Measurements from ENCODE around the gene ATPAF1.

Gene ATPAF1

GRCh38 chr1:46647611-46648010 lies 20.6 kb downstream of the ATPAF1 start:
- DNase-seq (ENCODE audit: low spot score) = no peak

- no peak for DNase-seq (ENCODE audit: low spot score)
These were observed 21.3 kb downstream of the ATPAF1 start for GRCh38 chr1:46646844-46647243.

- DNase-seq (ENCODE audit: low spot score) = no peak
These were observed 21.8 kb downstream of the ATPAF1 start for GRCh38 chr1:46646331-46646730.

GRCh38 chr1:46645815-46646214 lies 22.3 kb downstream of the ATPAF1 start:
- no peak for DNase-seq (ENCODE audit: low spot score)

GRCh38 chr1:46643368-46643775 lies 24.8 kb downstream of the ATPAF1 start:
- peak; percentile 27 for DNase-seq (ENCODE audit: low spot score)

- DNase-seq (ENCODE audit: low spot score) = no peak
These were observed 26.0 kb downstream of the ATPAF1 start for GRCh38 chr1:46642115-46642680.

GRCh38 chr1:46639547-46639946 lies 28.6 kb downstream of the ATPAF1 start:
- no peak for DNase-seq (ENCODE audit: low spot score)

- DNase-seq (ENCODE audit: low spot score) = no peak
These were observed 29.2 kb downstream of the ATPAF1 start for GRCh38 chr1:46638921-46639320.

- no peak for DNase-seq (ENCODE audit: low spot score)
These were observed 30.6 kb downstream of the ATPAF1 start for GRCh38 chr1:46637444-46638083.

- DNase-seq (ENCODE audit: low spot score) = no peak
These were observed 33.0 kb downstream of the ATPAF1 start for GRCh38 chr1:46635205-46635604.

- DNase-seq (ENCODE audit: low spot score) = no peak
These were observed 37.4 kb downstream of the ATPAF1 start for GRCh38 chr1:46630719-46631118.

GRCh38 chr1:46623743-46624644 lies 44.2 kb downstream of the ATPAF1 start:
- no peak for DNase-seq (ENCODE audit: low spot score)

- DNase-seq (ENCODE audit: low spot score) = no peak
These were observed 45.8 kb downstream of the ATPAF1 start for GRCh38 chr1:46622344-46622743.

- DNase-seq (ENCODE audit: low spot score) = no peak
These were observed 46.2 kb downstream of the ATPAF1 start for GRCh38 chr1:46621930-46622329.

- no peak for DNase-seq (ENCODE audit: low spot score)
These were observed 48.4 kb downstream of the ATPAF1 start for GRCh38 chr1:46619656-46620258.

- no peak for DNase-seq (ENCODE audit: low spot score)
These were observed 49.3 kb downstream of the ATPAF1 start for GRCh38 chr1:46618754-46619415.

GRCh38 chr1:46617833-46618232 lies 50.3 kb downstream of the ATPAF1 start:
- no peak for DNase-seq (ENCODE audit: low spot score)

GRCh38 chr1:46617108-46617800 lies 50.9 kb downstream of the ATPAF1 start:
- no peak for DNase-seq (ENCODE audit: low spot score)

- DNase-seq (ENCODE audit: low spot score) = peak; percentile 72
These were observed 51.7 kb downstream of the ATPAF1 start, which contains the start of gene MOB3C for GRCh38 chr1:46616277-46617107. Gene MOB3C (minus strand): TSS chr1:46616811. CDS start chr1:46613321, 3,490 bp downstream.

- no peak for DNase-seq (ENCODE audit: low spot score)
These were observed 52.4 kb downstream of the ATPAF1 start for GRCh38 chr1:46615735-46616134.
